Heart left ventricle (tissue), 16 donors: Measurements from ENCODE around the gene CFAP251. TPM values are rescaled to one million over a fixed set of nuclear protein-coding genes. Genes with fewer than 3 reads are reported as not detected.

Experiments
- ATAC-seq, 4 donors: fragments of 200-7000 bp; cut with Tn5 transposase; one replicate each; pipeline ENCODE4 v1.9.1; 2020 to 2022; ENCODE audit warnings: moderate library complexity in 4 of 4, mild to moderate bottlenecking in 3 of 4, moderate number of reproducible peaks in 1 of 4
- DNase-seq, 5 donors: peaks; one replicate each; pipeline ENCODE4 v3.0.0-alpha.2; 2020
- H3K27ac ChIP-seq, 12 donors: fragments of 200-600 bp; sonication (generic) in 4 of 12; one replicate each; pipeline versions ENCODE4 v1.5.0 to v1.8.0; 2016 to 2022; ENCODE audit warnings: mild to moderate bottlenecking in 2 of 12
- H3K27me3 ChIP-seq, 9 donors: fragments of 200-600 bp; sonication (generic) in 2 of 9; one replicate each; pipeline versions ENCODE4 v1.5.1 to v1.8.0; 2016 to 2022; ENCODE audit warnings: mild to moderate bottlenecking in 3 of 9
- H3K36me3 ChIP-seq, 9 donors: fragments of 200-600 bp; sonication (generic) in 2 of 9; one replicate each; pipeline versions ENCODE4 v1.5.0 to v1.8.0; 2018 to 2022; ENCODE audit warnings: mild to moderate bottlenecking in 2 of 9
- H3K4me1 ChIP-seq, 12 donors: fragments of 200-600 bp; sonication (generic) in 4 of 12; one replicate each; pipeline versions ENCODE4 v1.5.0 to v1.8.0; 2016 to 2022; ENCODE audit warnings: mild to moderate bottlenecking in 3 of 12
- H3K4me3 ChIP-seq, 12 donors: fragments of 200-600 bp; sonication (generic) in 4 of 12; one replicate each; pipeline versions ENCODE4 v1.5.0 to v1.8.0; 2017 to 2022; ENCODE audit warnings: mild to moderate bottlenecking in 9 of 12, moderate library complexity in 4 of 12
- H3K9me3 ChIP-seq, 12 donors: fragments of 200-600 bp; sonication (generic) in 4 of 12; one replicate each; pipeline versions ENCODE4 v1.5.0 to v1.8.0; 2016 to 2022; ENCODE audit warnings: mild to moderate bottlenecking in 1 of 12
- CTCF ChIP-seq, 12 donors: fragments of 200-600 bp; sonication (generic) in 4 of 12; IDR thresholded peaks; one replicate each; pipeline versions ENCODE4 v1.5.0 to v1.8.0; 2018 to 2022; ENCODE audit warnings: antibody characterized with exemption in 12 of 12, mild to moderate bottlenecking in 5 of 12
- POLR2A ChIP-seq, 2 donors: fragments of 450-650 bp; IDR thresholded peaks; one replicate each; pipeline ENCODE4 v1.6.1; 2017; ENCODE audit warnings: antibody characterized with exemption in 2 of 2, mild to moderate bottlenecking in 2 of 2, moderate library complexity in 2 of 2
- WGBS, 4 donors: extraction: QIAGEN DNeasy Blood & Tissue Kit in 2 of 4; methylation state at CpG; one replicate each; pipeline versions ENCODE4 v1.1.5 to v1.1.7; 2013 to 2018; 5-methylcytosine and 5-hydroxymethylcytosine counted together
- intact Hi-C, 10 donors: fragments of 100-400 bp; cut with DNase I; formaldehyde crosslinking; loops; one replicate each; pipeline versions ENCODE4 v1.11.1 to v1.14.2; 2022
- polyA plus RNA-seq, 2 donors: library from polyadenylated mRNA; stranded (reverse); fragments of 200-250 nt; gene quantifications; one replicate each; pipeline ENCODE4 v1.2.3, GENCODE V29; 2013
- total RNA-seq, 9 donors: library from RNA; depleted of rRNA in 2 of 9; stranded (reverse); fragments of >200 nt in 2 of 9; fragmentation: NEBNext Ultra II Directional in 3 of 9; extraction: Animal tissue kit (Norgen Biotek cat#: 25700) in 3 of 9; gene quantifications; one replicate each; pipeline versions ENCODE4 v1.1.0 to v1.2.4, GENCODE V29; 2016 to 2023
- donor health status: ischemic (EF 13 %, LVEDD 7.1; RV severe dilation, severe dysfunction).
- donor health status: healthy with polysubstance abuse.
- donor health status: DM: no; HTN: yes; CAD: no.
- donor health status: DM: no; HTN: no; CAD: no.
- donor health status: ischemic (EF 25% LVEDD 6.9; RV normal size, moderate dysfunction).
- donor health status: ischemic (EF 25% LVEDD 5.7; RV mildly dilated, moderate dysfunction).
- donor health status: healthy.
- donor health status: DM: yes; HTN: yes; CAD: no.
- donor health status: ischemic (EF 35%, LVEDD 5.7; RV mildly dilated, moderate dysfunction).
- donor health status: nonischemic (EF 11% LVEDD 7.7; RV severe dilation, severe dysfunction).
- donor health status: DM: yes; HTN: yes; CAD: no.
- donor health status: PGD.
- donor health status: ischemic (EF 29% LVEDD 5.4; RV normal size, mild dysfunction).
- donor health status: nonischemic (EF 23%, LVEDD 6.1; RV moderate dilation, normal function).

Gene CFAP251
- total and polyA plus RNA-seq, 11 donors = 0.60 to 8.0 (median 1.4) TPM

- H3K4me1 ChIP-seq = peaks cover 3 to 37% (median 19%) of the 10 kb centered on the region in 12 donors
- H3K4me3 ChIP-seq = peak overlapping the region in 11 of 12 donors; percentile 40 to 88 (median 72)
- 46 to 67% (median 57%) methylated on average over 14 to 16 of the region's 16 CpGs for WGBS, 4 donors
- H3K9me3 ChIP-seq = peaks cover 0 to under 1% (median 0%) of the 10 kb centered on the region in 12 donors
- H3K36me3 ChIP-seq = no peaks in the 10 kb centered on the region
- peak overlapping the region; percentile 55 to 94 (median 78) for H3K27ac ChIP-seq
- H3K27me3 ChIP-seq = peaks cover 0 to 11% (median 0%) of the 10 kb centered on the region in 9 donors
- TF ChIP-seq POLR2A (IDR thresholded peaks at IDR 0.05) = no peak
- TF ChIP-seq CTCF (IDR thresholded peaks at IDR 0.05) = no peak
- ATAC-seq (no peak), DNase-seq (no peak)
- intact Hi-C loops = loop anchor here in 5 of 10 donors (5.0 to 10.0 kb wide), 4 partner anchors 57 to 107 kb away; partner anchors contain the start of gene CFAP251 (in 4 of the 5)
These were observed 105.9 kb downstream of the CFAP251 start for GRCh38 chr12:122024132-122024785.

- DNase-seq (no peak), ATAC-seq (no peak)
- H3K36me3 ChIP-seq = no peaks in the 10 kb centered on the region
- no peak for TF ChIP-seq CTCF (IDR thresholded peaks at IDR 0.05)
- no peak for TF ChIP-seq POLR2A (IDR thresholded peaks at IDR 0.05)
- H3K4me1 ChIP-seq = peaks cover 0 to 44% (median 20%) of the 10 kb centered on the region in 12 donors
- H3K27ac ChIP-seq = no peak overlapping the region
- H3K27me3 ChIP-seq = no peaks in the 10 kb centered on the region
- no peak overlapping the region for H3K4me3 ChIP-seq
- intact Hi-C loops = loop anchor here in 3 of 10 donors (5.0 to 10.0 kb wide), 3 partner anchors 70 to 110 kb away; partner anchors contain the start of gene CFAP251 (in 1 of the 3)
- no peaks in the 10 kb centered on the region for H3K9me3 ChIP-seq
- 95 to 98% (median 97%) methylated on average over 7 of the region's 7 CpGs for WGBS, 4 donors
These were observed 108.4 kb downstream of the CFAP251 start for GRCh38 chr12:122026706-122027333.

- 79 to 83% (median 81%) methylated on average over 12 of the region's 12 CpGs for WGBS, 4 donors
- H3K27me3 ChIP-seq = no peaks in the 10 kb centered on the region
- peak overlapping the region in 4 of 12 donors; percentile 58 to 83 (median 71) for H3K27ac ChIP-seq
- intact Hi-C loops = loop anchor here in 3 of 10 donors (5.0 to 10.0 kb wide), 3 partner anchors 71 to 111 kb away; partner anchors contain the start of gene CFAP251 (in 1 of the 3)
- no peak overlapping the region for H3K4me3 ChIP-seq
- ATAC-seq = peak in 2 of 4 donors; percentile 7 to 35
- H3K4me1 ChIP-seq = peaks cover 0 to 42% (median 16%) of the 10 kb centered on the region in 12 donors
- TF ChIP-seq CTCF (IDR thresholded peaks at IDR 0.05) (no peak), POLR2A (IDR thresholded peaks at IDR 0.05) (no peak)
- no peaks in the 10 kb centered on the region for H3K36me3 ChIP-seq
- DNase-seq = no peak
- H3K9me3 ChIP-seq = no peaks in the 10 kb centered on the region
These were observed 109.9 kb downstream of the CFAP251 start for GRCh38 chr12:122028165-122028904.
